ENCODE data around the gene NDUFV1.
"Not testable (repeated sequence)": the region's sequence is repeated elsewhere in the genome, so short reads cannot be mapped to it uniquely, and the experiment has no call there.

NDUFV1 gene

DNA sequence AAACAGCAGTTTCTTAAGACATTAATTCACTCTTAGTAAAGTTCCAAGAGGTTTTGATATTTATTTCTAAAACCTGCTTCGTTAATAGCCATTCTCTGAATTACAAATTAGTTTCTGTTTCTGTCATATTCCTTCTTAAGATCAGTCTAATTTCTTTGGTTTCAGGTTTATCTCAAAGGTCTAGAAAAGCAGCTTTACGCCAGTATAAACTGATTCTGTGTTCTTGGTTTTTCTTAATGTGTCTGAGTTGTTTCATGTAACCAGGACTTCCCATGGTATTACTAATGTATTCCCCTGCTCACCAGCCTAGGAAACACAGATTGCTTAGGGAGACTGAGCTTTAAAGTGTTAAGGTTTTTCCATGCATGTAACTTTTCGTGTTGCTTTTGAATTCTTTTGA is 50.6 kb downstream of the NDUFV1 start:
- DNase-seq (ENCODE audit: low spot score), result no peak

DNA sequence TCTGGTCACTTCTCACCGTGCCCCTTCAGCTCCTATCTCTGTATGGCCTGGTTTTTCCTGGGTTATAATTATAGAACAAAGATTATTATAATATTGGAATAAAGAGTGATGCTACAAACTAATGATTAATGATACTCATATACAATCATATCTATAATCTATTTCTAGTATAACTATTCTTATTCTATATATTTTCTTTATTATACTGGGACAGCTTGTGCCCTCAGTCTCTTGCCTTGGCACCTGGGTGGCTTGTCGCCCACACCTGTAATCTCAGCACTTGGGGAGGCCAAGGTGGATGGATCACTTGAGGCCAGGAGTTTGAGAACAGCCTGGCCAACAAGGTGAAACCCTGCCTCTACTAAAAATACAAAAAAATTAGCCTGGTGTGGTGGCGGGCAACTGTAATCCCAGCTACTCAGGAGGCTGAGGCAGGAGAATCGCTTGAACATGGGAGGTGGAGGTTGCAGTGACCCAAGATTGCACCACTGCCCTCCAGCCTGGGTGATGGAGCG is 53.0 kb downstream of the NDUFV1 start:
- not testable (repeated sequence) for DNase-seq (ENCODE audit: low spot score)

DNA sequence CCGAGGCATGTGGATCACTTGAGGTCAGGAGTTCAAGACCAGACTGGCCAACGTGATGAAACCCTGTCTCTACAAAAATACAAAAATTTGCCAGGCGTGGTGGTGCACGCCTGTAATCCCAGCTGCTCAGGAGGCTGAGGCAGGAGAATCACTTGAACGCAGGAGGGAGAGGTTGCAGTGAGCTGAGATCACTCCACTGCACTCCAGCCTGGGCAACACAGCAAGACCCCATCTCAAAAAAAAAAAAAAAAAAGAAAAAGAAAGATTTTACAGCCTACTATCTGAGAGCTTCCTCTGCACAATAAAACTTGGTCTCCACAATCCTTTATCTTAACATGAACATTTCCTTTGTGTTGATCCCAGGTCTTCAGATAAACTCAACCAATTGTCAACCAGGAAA is 54.0 kb downstream of the NDUFV1 start:
- DNase-seq (ENCODE audit: low spot score), result not testable (repeated sequence)
